ENCODE results near the gene PNN. TPM values are rescaled to one million over a fixed set of nuclear protein-coding genes. Genes with fewer than 3 reads are reported as not detected.

Gene PNN
- total and polyA plus RNA-seq, 10 of the 15 experiments (the other 5 are each of a cell fraction or from before 2014, with no cell fraction given): 44.2 to 166 (median 91.0) TPM

DNA sequence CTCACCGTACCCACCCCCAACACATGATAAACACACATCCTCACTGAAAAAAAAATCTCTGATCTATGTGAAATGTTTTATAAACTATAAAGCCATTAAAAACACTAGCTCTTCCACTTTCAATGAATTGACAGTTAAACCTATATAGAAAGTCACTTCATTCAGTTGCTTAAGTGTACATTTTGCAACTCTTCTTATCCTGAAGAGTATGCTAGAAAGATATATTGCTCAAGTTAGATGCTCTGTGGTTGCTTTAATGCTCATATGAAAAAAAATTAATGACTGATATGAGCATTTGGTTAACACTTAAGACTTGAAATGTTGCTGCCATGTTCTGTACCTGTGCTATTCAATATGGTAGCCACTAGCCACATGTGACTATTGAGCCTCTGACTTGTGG, 37.6 kb downstream of the PNN start:
- intact Hi-C loops (cut with micrococcal nuclease; ENCODE audit: unreplicated experiment): no loop called here
- CTCF ChIA-PET: no interaction called here
- ATAC-seq: no peak
- TF ChIP-seq CREM (IDR thresholded peaks at IDR 0.05; ENCODE audit: low read depth): no peak
- no peak for TF ChIP-seq RUNX3 (IDR thresholded peaks at IDR 0.05; ENCODE audit: low read length)
- TF ChIP-seq, protein P1, sequence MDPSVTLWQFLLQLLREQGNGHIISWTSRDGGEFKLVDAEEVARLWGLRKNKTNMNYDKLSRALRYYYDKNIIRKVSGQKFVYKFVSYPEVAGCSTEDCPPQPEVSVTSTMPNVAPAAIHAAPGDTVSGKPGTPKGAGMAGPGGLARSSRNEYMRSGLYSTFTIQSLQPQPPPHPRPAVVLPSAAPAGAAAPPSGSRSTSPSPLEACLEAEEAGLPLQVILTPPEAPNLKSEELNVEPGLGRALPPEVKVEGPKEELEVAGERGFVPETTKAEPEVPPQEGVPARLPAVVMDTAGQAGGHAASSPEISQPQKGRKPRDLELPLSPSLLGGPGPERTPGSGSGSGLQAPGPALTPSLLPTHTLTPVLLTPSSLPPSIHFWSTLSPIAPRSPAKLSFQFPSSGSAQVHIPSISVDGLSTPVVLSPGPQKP (IDR thresholded peaks at IDR 0.05; ENCODE audit: low read depth, low read length): no peak
- no peak for TF ChIP-seq CUX1 (IDR thresholded peaks at IDR 0.05; ENCODE audit: insufficient replicate concordance, low read depth, low read length)
- no peak for TF ChIP-seq SP1 (IDR thresholded peaks at IDR 0.05; ENCODE audit: low read depth, low read length)
- no peak for TF ChIP-seq BRCA1 (IDR thresholded peaks at IDR 0.05; ENCODE audit: low read depth, low read length)
- TF ChIP-seq PAX8 (IDR thresholded peaks at IDR 0.05): no peak
- no peak for TF ChIP-seq BHLHE40 (IDR thresholded peaks at IDR 0.05; ENCODE audit: borderline replicate concordance in 1 of 2, low read depth in 2 of 2, low read length in 1 of 2)
- TF ChIP-seq, protein P2, sequence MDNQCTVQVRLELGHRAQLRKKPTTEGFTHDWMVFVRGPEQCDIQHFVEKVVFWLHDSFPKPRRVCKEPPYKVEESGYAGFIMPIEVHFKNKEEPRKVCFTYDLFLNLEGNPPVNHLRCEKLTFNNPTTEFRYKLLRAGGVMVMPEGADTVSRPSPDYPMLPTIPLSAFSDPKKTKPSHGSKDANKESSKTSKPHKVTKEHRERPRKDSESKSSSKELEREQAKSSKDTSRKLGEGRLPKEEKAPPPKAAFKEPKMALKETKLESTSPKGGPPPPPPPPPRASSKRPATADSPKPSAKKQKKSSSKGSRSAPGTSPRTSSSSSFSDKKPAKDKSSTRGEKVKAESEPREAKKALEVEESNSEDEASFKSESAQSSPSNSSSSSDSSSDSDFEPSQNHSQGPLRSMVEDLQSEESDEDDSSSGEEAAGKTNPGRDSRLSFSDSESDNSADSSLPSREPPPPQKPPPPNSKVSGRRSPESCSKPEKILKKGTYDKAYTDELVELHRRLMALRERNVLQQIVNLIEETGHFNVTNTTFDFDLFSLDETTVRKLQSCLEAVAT (IDR thresholded peaks at IDR 0.05): no peak
- no peak for TF ChIP-seq TCF7 (IDR thresholded peaks at IDR 0.05; ENCODE audit: borderline replicate concordance)
- no peak for TF ChIP-seq BMI1 (IDR thresholded peaks at IDR 0.05; ENCODE audit: borderline replicate concordance)
- TF ChIP-seq, protein P3, sequence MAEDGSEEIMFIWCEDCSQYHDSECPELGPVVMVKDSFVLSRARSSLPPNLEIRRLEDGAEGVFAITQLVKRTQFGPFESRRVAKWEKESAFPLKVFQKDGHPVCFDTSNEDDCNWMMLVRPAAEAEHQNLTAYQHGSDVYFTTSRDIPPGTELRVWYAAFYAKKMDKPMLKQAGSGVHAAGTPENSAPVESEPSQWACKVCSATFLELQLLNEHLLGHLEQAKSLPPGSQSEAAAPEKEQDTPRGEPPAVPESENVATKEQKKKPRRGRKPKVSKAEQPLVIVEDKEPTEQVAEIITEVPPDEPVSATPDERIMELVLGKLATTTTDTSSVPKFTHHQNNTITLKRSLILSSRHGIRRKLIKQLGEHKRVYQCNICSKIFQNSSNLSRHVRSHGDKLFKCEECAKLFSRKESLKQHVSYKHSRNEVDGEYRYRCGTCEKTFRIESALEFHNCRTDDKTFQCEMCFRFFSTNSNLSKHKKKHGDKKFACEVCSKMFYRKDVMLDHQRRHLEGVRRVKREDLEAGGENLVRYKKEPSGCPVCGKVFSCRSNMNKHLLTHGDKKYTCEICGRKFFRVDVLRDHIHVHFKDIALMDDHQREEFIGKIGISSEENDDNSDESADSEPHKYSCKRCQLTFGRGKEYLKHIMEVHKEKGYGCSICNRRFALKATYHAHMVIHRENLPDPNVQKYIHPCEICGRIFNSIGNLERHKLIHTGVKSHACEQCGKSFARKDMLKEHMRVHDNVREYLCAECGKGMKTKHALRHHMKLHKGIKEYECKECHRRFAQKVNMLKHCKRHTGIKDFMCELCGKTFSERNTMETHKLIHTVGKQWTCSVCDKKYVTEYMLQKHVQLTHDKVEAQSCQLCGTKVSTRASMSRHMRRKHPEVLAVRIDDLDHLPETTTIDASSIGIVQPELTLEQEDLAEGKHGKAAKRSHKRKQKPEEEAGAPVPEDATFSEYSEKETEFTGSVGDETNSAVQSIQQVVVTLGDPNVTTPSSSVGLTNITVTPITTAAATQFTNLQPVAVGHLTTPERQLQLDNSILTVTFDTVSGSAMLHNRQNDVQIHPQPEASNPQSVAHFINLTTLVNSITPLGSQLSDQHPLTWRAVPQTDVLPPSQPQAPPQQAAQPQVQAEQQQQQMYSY (CRISPR knock-in tag; IDR thresholded peaks at IDR 0.05): no peak
- no peak for TF ChIP-seq MEF2B (IDR thresholded peaks at IDR 0.05; ENCODE audit: partially characterized antibody, poor library complexity, severe bottlenecking)
- no peak for TF ChIP-seq ZSCAN29 (IDR thresholded peaks at IDR 0.05)

More for the DNA sequence above, 37.6 kb downstream of the PNN start:
- in situ Hi-C loops (cut with MboI): no loop called here
- Histone ChIP-seq H3K27ac (ENCODE audit: control insufficient read depth, insufficient read depth) (no peak overlapping the region), H3K4me1 (ENCODE audit: control insufficient read depth, insufficient read depth, low read length) (no peaks in the 10 kb centered on the region), H4K20me1 (ENCODE audit: control insufficient read depth, insufficient read depth) (no peaks in the 10 kb centered on the region), H3K36me3 (ENCODE audit: control insufficient read depth in 2 of 2, insufficient read depth in 2 of 2, low read length in 1 of 2) (no peaks in the 10 kb centered on the region), H3K9me3 (replicated peaks; ENCODE audit: control insufficient read depth, insufficient read depth, low read length) (no peaks in the 10 kb centered on the region), H3K4me2 (ENCODE audit: control insufficient read depth, insufficient read depth) (no peak overlapping the region), H3K27me3 (replicated peaks in 1 of 2; ENCODE audit: control insufficient read depth in 2 of 2, insufficient read depth in 2 of 2, low read length in 1 of 2) (no peaks in the 10 kb centered on the region), H2AFZ (ENCODE audit: control insufficient read depth, low read depth, low read length) (no peak overlapping the region), H3K9ac (ENCODE audit: control insufficient read depth, insufficient read depth, low read length) (no peak overlapping the region), H3K79me2 (ENCODE audit: control insufficient read depth, insufficient read depth, low read length) (no peaks in the 10 kb centered on the region), H3K4me3 (no peak overlapping the region)
- BruUV-seq (replicated peaks): no TSS peak
- 100% methylated on average over 1 of the region's 1 CpG for WGBS (ENCODE audit: insufficient coverage, insufficient replicate concordance, low lambda C conversion rate, missing lambda C conversion rate)
- FAIRE-seq (no peak), DNase-seq (ENCODE audit: low read depth, low spot score) (no peak)
- RAD21 ChIA-PET (ENCODE audit: unreplicated experiment): no interaction called here
- POLR2A ChIA-PET: no interaction called here
- SMC1A ChIA-PET (ENCODE audit: uncharacterized antibody, unreplicated experiment): interaction anchor here (0.6 kb wide), 1 partner anchor 771 kb away, joined by 3 read pairs; no protein-coding TSS in a partner anchor

All from GM12878 (cell line).